ENCODE results near the gene SMIM5.
"Not testable (repeated sequence)": the region's sequence is repeated elsewhere in the genome, so short reads cannot be mapped to it uniquely, and the experiment has no call there.

Gene SMIM5

GRCh38 chr17:75625813-75626486 lies 7.3 kb upstream of the SMIM5 start:
- DNase-seq (ENCODE audit: low read depth) = no peak

GRCh38 chr17:75626496-75627038 lies 6.7 kb upstream of the SMIM5 start:
- no peak for DNase-seq (ENCODE audit: low read depth)

DNA sequence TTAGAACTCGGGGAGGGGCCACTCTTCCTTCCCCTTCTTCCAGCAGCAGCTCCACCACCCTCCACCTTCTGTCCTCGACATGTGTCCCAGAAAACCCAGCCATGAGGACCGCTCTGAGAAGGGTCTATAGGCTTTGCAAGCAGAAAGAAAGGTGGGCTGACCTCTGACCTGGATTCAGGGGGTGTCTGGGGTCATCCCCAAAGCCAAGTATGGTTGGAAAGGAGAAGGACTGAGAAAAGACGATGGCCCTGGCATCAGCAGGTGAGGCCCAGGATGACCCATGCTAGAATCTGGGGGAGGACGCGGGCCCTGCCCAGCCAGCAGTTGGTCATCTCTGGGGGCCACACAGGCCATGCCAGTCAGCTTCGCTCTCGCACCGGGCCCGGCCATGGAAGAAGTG lies 6.1 kb upstream of the SMIM5 start:
- DNase-seq (ENCODE audit: low read depth) = no peak

- no peak for DNase-seq (ENCODE audit: low read depth)
These were observed 4.8 kb upstream of the SMIM5 start for GRCh38 chr17:75628425-75628824.

GRCh38 chr17:75629157-75629556 lies 4.1 kb upstream of the SMIM5 start:
- no peak for DNase-seq (ENCODE audit: low read depth)

DNA sequence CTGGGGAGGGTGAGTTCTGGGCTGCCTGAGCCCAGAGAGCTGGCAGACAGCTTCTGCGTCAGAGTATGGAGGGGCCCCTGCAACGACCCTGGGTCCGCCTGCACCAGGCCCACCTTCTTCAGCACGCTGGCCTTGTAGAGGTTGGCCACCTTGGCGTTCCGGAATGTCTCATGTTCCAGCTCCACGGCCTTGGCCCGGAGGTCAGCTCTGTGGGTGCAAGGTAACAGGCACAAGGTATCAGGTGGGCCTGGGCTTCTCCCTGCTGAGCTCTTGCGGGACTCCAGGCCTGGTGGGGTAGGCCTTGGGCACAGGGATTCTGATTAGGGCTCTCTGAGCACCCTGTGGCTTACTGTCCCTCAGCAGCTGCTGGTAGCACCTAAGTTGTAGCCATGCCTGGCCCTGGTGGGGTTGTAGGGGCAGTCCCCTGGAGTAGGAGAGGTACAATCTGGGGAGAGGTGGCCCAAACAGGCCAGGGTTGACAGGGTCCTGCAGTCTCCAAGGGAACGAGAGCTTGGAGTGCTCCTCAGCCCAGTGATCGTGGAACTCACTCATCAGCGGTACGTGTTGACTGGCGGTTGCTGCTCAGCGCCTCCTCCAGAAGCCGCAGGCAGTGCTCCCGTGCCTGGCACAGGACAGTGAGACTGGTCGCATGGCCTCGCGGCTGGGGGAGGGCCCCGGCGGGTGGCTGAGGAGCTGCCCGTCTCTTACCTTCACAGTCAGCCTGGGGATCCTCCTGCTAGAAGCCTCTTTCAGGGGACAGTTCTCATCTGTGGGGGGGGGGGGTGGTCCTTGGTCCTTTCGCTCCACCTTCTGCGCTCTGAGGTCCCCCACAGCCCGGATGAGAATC lies 2.9 kb upstream of the SMIM5 start:
- no peak for DNase-seq (ENCODE audit: low read depth)

DNA sequence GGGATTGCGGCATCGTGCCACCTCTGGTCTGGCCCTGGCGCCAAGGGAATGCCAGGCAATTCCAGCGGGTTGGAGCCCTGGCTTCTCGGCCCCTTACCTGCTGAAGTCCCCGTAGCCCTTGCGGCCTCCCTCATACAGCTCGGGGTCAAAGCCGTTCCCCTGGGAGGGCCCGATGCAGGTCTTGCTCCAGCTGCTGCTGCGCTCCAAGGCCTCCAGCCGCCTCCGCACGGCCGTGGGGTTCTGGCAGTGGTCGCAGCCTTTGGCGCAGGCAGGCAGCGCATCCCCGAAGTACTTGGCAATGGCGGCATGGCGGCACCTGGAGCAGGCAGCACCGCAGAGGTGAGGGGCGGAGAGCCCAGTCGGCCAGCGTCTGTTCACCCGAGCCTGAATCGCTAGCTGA lies 1.9 kb upstream of the SMIM5 start:
- DNase-seq (ENCODE audit: low read depth) = no peak

DNA sequence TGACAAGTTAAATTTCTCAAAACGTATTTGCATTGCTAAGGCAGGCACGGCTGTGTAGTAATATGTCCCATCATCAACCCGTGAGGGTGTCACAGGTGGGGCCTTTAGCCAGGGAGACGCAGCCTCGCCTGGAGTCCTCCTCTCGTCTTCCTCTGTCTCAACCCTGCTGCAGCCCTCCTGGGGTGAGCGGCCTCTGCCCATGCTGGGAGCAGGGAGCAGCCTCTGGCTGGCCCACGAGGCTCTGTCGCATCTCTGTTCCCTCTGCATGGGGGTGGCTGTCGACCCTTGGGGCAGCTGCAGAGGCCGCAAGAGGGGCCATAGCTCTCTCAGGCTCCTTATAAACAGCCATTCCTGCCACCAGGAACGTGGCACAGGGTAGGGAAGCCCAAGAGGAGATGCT lies 806 bp upstream of the SMIM5 start:
- no peak for DNase-seq (ENCODE audit: low read depth)

DNA sequence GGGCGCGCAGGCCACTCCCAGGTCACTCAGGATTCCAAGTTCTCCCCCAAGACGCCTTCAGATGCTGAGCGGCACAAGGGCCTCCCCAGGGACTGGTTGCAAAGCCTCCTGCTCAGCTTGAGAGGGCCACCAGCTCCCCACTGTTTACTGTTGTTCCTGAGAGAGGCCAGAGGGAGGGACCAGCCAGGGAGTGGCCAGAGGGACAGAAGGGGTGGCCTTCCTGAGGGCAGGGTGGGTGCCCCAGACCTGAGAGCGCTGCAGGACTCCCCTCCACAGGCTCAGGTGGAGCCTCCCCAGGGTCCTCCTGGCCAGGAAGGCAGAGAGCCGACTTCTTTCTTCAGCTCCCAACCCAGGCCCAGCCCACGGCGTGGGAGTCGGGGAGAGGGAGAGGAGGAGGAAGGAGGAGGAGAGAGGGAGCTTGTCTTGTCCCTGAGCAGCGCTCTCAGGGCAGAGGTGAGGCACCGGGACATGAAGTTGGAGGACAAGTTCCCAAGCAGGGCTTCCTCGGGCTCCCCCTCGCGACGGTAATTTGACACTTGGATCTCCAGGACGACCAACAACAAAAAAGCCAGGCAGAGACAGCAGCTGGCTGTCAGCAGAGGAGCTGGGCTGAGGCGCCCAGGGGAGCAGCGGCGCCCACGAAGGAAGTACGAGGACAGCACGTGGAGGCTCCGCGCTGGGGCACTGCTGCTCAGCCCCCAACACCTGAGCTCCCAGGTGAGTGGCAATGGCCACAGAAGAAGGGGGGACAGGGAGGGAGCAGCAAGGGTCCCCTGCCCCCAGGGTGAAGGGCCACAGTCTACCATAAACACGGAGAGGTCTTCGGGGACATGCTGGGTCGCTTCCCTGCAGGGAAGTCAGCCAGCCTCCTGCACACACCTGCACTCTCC lies 497 bp downstream of the SMIM5 start:
- DNase-seq (ENCODE audit: low read depth) = peak; percentile 31

GRCh38 chr17:75634376-75634740 lies 1.1 kb downstream of the SMIM5 start:
- DNase-seq (ENCODE audit: low read depth) = no peak

- DNase-seq (ENCODE audit: low read depth) = no peak
These were observed 1.7 kb downstream of the SMIM5 start for GRCh38 chr17:75634754-75635609.

DNA sequence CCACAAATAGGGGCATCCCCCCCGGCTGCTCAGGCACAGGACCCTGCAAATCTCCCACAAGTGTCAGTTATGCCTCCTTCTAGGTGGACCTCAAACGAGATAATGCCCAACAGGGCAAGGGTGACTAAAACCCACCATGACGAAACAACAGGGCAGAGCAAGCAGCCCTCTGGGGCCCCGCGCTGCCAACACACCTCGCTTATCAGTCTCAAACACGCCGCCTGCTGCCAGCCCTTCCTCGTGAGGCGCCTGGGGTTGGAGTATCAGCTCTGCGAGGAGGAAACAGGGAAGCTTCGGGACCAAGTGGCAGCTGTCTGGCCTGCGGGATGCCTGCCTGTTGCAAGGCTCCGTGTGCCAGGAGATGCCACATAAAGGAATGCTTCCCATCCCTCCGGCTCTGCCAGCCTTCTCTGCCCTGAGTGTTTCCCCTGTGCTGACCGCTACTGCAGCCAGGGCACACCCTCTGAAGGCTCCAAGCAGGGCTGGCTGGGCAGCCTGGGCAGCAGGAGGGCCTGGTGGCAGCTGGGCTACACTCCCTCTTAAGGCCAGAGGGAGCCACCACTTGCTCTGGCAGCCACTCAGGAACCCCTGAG lies 2.5 kb downstream of the SMIM5 start:
- no peak for DNase-seq (ENCODE audit: low read depth)

GRCh38 chr17:75636381-75637142 lies 3.3 kb downstream of the SMIM5 start:
- no peak for DNase-seq (ENCODE audit: low read depth)

- DNase-seq (ENCODE audit: low read depth) = no peak
These were observed 3.9 kb downstream of the SMIM5 start for GRCh38 chr17:75637143-75637538.

- no peak for DNase-seq (ENCODE audit: low read depth)
These were observed 4.3 kb downstream of the SMIM5 start for GRCh38 chr17:75637551-75637950.

- DNase-seq (ENCODE audit: low read depth) = not testable (repeated sequence)
These were observed 4.8 kb downstream of the SMIM5 start for GRCh38 chr17:75638039-75638438.

GRCh38 chr17:75638893-75639292 lies 5.7 kb downstream of the SMIM5 start:
- no peak for DNase-seq (ENCODE audit: low read depth)

DNA sequence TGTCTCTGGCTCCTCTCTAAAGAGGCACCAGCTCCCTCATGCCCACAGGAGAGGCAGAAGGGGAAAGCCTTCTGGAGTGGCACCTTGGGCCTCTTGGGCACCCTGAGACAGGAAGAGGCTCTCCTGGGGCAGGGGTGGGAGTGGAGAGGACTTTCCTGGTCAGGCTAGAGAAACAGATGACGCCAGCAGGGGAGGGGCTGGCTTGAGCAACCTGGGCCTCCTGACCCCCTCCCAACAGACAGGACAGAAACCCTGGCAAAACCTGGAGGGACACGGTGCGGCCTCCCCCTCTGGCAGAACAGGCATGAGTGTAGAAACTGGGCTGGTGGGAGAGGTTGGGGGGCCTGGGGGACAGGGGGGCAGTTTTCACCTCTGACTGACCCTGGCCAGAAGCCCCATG lies 6.1 kb downstream of the SMIM5 start:
- DNase-seq (ENCODE audit: low read depth) = no peak

DNA sequence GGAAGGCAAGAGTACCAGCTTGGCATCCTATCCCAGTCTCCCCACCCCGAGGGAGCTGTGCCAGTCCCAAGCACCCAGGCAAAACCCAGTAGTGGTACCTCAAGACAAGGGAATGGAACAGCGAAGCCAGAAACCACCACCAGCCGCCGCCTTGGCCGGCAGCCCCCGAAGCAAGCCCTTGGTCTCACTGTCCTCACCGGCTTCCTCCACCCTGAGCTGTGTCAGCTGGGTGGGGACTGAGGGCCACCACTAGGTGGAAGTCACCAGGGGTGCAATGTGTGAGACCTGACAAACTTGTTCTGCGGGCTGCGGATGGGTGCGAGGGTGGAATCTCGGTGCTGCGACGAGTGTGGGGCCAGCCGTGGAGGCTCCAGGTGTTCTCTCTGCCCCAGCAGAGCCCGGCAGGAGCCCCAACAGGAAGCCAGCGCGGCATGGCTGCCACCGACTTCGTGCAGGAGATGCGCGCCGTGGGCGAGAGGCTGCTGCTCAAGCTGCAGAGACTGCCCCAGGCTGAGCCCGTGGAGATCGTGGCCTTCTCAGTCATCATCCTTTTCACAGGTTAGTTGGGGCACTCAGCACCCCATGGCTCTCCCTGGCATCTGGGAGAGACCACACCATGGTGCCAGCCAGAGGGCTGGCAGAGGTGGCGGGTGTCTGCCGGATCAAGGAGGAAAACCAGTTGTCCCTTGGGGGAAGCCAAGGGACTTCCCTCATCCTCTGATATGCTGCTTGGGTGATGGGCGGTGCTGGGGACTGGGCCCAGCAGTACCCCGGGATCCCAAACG lies 6.7 kb downstream of the SMIM5 start:
- DNase-seq (ENCODE audit: low read depth) = no peak

Data from stimulated activated CD8-positive, alpha-beta memory T cell treated with anti-CD3 and anti-CD28 coated beads, Interleukin-4, amount 100 ng/mL, for 24 hours (primary cell).